GM12891 (cell line): ENCODE results near the gene KLK15.

Source experiments
- DNase-seq: peaks from one replicate; pipeline ENCODE4 v3.0.0; 2011; ENCODE audit warnings: low spot score; ENCODE audit not compliant: insufficient read length
- FAIRE-seq: peaks from 2 replicates; lab custom pipeline; 2011; peaks lifted over from hg19 to GRCh38; lab: Jason Lieb, UNC
- PAX5 ChIP-seq: IDR thresholded peaks from 2 replicates; pipeline ENCODE4 v1.6.1; 2011; ENCODE audit warnings: low read length, moderate library complexity, mild to moderate bottlenecking; ENCODE audit not compliant: insufficient read depth, severe bottlenecking
- POLR2A ChIP-seq: IDR thresholded peaks from 2 replicates; pipeline ENCODE4 v1.6.1; 2011; ENCODE audit warnings: low read depth, low read length, control low read depth
- POLR2AphosphoS5 ChIP-seq: IDR thresholded peaks from 2 replicates; pipeline ENCODE4 v1.6.1; 2011; ENCODE audit warnings: low read depth, low read length, control low read depth
- POU2F2 ChIP-seq: IDR thresholded peaks from 2 replicates; pipeline ENCODE4 v1.6.1; 2011; ENCODE audit warnings: low read depth, mild to moderate bottlenecking, control low read depth, low read length, moderate library complexity
- SPI1 ChIP-seq: IDR thresholded peaks from 2 replicates; pipeline ENCODE4 v1.6.1; 2011; ENCODE audit warnings: low read depth, low read length, control low read depth
- TAF1 ChIP-seq: IDR thresholded peaks from 2 replicates; pipeline ENCODE4 v1.6.1; 2011; ENCODE audit warnings: low read depth, low read length, control low read depth

KLK15 gene

DNA sequence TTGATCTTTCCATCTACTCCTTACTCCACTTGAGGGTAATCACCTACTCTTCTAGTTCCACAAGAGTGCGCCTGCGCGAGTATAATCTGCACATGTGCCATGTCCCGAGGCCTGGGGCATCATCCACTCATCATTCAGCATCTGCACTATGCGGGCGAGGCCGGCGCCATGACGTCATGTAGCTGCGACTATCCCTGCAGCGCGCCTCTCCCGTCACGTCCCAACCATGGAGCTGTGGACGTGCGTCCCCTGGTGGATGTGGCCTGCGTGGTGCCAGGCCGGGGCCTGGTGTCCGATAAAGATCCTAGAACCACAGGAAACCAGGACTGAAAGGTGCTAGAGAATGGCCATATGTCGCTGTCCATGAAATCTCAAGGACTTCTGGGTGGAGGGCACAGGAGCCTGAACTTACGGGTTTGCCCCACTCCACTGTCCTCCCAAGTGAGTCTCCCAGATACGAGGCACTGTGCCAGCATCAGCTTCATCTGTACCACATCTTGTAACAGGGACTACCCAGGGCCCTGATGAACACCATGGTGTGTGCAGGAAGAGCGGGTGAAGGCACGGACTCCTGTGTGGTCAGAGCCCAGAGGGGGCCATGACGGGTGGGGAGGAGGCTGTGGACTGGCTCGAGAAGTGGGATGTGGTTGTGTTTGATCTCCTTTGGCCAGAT is 37.2 kb upstream of the KLK15 start:
- DNase-seq (peak; percentile 51), FAIRE-seq (peak; percentile 84)
- TF ChIP-seq POU2F2 (peak; percentile 54; the same call in 1 of the 2 replicates), POLR2A (0 out of 2 replicates have a peak, but pooled peaks have one; percentile 29), POLR2AphosphoS5 (no peak)

DNA sequence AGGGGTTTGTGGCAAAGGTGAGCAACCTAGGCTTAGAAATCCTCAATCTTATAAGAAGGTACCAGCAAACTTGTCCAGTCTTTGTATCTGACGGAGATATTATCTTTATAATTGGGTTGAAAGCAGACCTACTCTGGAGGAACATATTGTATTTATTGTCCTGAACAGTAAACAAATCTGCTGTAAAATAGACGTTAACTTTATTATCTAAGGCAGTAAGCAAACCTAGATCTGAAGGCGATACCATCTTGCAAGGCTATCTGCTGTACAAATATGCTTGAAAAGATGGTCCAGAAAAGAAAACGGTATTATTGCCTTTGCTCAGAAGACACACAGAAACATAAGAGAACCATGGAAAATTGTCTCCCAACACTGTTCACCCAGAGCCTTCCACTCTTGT is 36.1 kb upstream of the KLK15 start:
- FAIRE-seq = no peak
- no peak for DNase-seq
- TF ChIP-seq POLR2A (no peak), SPI1 (no peak), POU2F2 (no peak), TAF1 (no peak)

DNA sequence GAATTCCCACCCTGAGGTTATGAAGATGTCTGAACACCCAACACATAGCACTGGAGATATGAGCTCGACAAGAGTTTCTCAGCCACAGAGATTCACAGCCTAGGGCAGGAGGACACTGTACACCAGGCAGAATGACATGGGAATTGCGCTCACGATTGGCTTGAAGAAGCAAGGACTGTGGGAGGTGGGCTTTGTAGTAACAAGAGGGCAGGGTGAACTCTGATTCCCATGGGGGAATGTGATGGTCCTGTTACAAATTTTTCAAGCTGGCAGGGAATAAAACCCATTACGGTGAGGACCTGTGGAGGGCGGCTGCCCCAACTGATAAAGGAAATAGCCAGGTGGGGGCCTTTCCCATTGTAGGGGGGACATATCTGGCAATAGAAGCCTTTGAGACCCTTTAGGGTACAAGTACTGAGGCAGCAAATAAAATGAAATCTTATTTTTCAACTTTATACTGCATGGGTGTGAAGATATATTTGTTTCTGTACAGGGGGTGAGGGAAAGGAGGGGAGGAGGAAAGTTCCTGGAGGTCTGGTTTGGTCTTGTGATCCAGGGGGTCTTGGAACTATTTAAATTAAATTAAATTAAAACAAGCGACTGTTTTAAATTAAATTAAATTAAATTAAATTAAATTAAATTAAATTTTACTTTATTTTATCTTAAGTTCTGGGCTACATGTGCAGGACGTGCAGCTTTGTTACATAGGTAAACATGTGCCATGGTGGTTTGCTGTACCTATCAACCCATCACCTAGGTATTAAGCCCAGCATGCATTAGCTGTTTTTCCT is 28.3 kb upstream of the KLK15 start:
- TF ChIP-seq SPI1 (no peak), PAX5 (no peak), POLR2A (no peak)
- DNase-seq (no peak), FAIRE-seq (no peak)

DNA sequence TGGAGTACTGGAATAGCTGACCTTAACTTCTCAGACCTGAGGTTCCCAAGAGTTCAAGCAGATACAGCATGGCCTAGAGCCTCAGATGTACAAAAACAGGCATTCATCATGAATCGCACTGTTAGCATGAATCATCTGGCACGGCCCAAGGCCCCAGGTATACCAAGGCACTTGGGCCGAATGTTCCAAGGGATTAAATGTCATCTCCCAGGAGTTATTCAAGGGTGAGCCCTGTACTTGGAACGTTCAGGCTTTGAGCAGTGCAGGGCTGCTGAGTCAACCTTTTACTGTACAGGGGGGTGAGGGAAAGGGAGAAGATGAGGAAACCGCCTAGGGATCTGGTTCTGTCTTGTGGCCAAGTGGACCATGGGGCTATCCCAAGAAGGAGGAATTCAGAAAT is 27.6 kb upstream of the KLK15 start:
- no peak for TF ChIP-seq POLR2AphosphoS5
- no peak for TF ChIP-seq TAF1
- DNase-seq (no peak), FAIRE-seq (no peak)

DNA sequence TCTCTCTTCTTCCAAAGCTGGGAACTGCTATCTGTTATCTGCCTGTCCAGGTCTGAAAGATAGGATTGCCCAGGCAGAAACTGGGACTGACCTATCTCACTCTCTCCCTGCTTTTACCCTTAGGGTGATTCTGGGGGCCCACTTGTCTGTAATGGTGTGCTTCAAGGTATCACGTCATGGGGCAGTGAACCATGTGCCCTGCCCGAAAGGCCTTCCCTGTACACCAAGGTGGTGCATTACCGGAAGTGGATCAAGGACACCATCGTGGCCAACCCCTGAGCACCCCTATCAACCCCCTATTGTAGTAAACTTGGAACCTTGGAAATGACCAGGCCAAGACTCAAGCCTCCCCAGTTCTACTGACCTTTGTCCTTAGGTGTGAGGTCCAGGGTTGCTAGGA is 26.5 kb upstream of the KLK15 start:
- FAIRE-seq (no peak), DNase-seq (no peak)
- TF ChIP-seq POU2F2 = no peak
- TF ChIP-seq PAX5 = no peak
- TF ChIP-seq POLR2AphosphoS5 = no peak
- TF ChIP-seq SPI1 = no peak
- TF ChIP-seq POLR2A = no peak
- TF ChIP-seq TAF1 = no peak

DNA sequence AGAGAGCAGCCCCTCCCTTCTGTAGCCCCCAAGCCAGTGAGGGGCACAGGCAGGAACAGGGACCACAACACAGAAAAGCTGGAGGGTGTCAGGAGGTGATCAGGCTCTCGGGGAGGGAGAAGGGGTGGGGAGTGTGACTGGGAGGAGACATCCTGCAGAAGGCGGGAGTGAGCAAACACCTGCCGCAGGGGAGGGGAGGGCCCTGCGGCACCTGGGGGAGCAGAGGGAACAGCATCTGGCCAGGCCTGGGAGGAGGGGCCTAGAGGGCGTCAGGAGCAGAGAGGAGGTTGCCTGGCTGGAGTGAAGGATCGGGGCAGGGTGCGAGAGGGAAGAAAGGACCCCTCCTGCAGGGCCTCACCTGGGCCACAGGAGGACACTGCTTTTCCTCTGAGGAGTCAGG is 25.5 kb upstream of the KLK15 start:
- DNase-seq = no peak

DNA sequence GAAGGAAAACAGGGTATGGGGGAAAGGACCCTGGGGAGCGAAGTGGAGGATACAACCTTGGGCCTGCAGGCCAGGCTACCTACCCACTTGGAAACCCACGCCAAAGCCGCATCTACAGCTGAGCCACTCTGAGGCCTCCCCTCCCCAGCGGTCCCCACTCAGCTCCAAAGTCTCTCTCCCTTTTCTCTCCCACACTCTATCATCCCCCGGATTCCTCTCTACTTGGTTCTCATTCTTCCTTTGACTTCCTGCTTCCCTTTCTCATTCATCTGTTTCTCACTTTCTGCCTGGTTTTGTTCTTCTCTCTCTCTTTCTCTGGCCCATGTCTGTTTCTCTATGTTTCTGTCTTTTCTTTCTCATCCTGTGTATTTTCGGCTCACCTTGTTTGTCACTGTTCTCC is 24.0 kb upstream of the KLK15 start:
- TF ChIP-seq TAF1 = no peak
- no peak for TF ChIP-seq POLR2A
- no peak for TF ChIP-seq POU2F2
- TF ChIP-seq SPI1 = no peak
- no peak for TF ChIP-seq PAX5
- TF ChIP-seq POLR2AphosphoS5 = no peak
- no peak for FAIRE-seq
- DNase-seq = no peak

More for the DNA sequence above, 25.5 kb upstream of the KLK15 start:
- no peak for TF ChIP-seq SPI1
- FAIRE-seq = no peak

DNA sequence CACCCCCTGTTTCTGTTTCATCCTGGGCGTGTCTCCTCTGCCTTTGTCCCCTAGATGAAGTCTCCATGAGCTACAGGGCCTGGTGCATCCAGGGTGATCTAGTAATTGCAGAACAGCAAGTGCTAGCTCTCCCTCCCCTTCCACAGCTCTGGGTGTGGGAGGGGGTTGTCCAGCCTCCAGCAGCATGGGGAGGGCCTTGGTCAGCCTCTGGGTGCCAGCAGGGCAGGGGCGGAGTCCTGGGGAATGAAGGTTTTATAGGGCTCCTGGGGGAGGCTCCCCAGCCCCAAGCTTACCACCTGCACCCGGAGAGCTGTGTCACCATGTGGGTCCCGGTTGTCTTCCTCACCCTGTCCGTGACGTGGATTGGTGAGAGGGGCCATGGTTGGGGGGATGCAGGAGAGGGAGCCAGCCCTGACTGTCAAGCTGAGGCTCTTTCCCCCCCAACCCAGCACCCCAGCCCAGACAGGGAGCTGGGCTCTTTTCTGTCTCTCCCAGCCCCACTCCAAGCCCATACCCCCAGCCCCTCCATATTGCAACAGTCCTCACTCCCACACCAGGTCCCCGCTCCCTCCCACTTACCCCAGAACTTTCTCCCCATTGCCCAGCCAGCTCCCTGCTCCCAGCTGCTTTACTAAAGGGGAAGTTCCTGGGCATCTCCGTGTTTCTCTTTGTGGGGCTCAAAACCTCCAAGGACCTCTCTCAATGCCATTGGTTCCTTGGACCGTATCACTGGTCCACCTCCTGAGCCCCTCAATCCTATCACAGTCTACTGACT is 21.4 kb upstream of the KLK15 start, which contains the start of gene KLK3:
KLK3 (plus strand) TSS at position 280 of the 775 bp plus-strand sequence; CDS start at position 321, 41 bp downstream.
- no peak for TF ChIP-seq POLR2A
- TF ChIP-seq SPI1 = no peak
- no peak for TF ChIP-seq TAF1
- no peak for TF ChIP-seq POU2F2
- no peak for TF ChIP-seq PAX5
- no peak for TF ChIP-seq POLR2AphosphoS5
- no peak for FAIRE-seq
- DNase-seq = no peak

DNA sequence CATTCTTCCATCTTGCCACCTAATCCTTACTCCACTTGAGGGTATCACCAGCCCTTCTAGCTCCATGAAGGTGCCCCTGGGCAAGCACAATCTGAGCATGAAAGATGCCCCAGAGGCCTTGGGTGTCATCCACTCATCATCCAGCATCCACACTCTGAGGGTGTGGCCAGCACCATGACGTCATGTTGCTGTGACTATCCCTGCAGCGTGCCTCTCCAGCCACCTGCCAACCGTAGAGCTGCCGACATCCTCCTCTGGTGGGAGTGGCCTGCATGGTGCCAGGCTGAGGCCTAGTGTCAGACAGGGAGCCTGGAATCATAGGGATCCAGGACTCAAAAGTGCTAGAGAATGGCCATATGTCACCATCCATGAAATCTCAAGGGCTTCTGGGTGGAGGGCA is 18.2 kb upstream of the KLK15 start:
- FAIRE-seq (no peak), DNase-seq (no peak)
- no peak for TF ChIP-seq POLR2A
- TF ChIP-seq TAF1 = no peak
- no peak for TF ChIP-seq PAX5
- TF ChIP-seq SPI1 = no peak
- no peak for TF ChIP-seq POU2F2
- TF ChIP-seq POLR2AphosphoS5 = no peak
